Spleen (tissue), 7 donors: ENCODE results near the gene ANKRD36B.

Experiments used
- CTCF ChIP-seq, 11 experiments: fragments of 200-600 bp in 7 of 11; fragments of 450-650 bp in 4 of 11; sonication (generic) in 4 of 11; IDR thresholded peaks in 8 of 11; conservative IDR thresholded peaks in 3 of 11; 1 replicate in 7 of 11; 2 replicates in 4 of 11; pipeline versions ENCODE4 v1.4.0 to v1.8.0; 2016 to 2021; ENCODE audit warnings: antibody characterized with exemption in 11 of 11, inconsistent platforms in 4 of 11, mild to moderate bottlenecking in 1 of 11
- POLR2A ChIP-seq, 3 donors: fragments of 450-650 bp; IDR thresholded peaks; one replicate each; pipeline ENCODE4 v1.5.1; 2017; ENCODE audit warnings: antibody characterized with exemption in 3 of 3, mild to moderate bottlenecking in 1 of 3
- POLR2AphosphoS5 ChIP-seq, 3 donors: sonication (generic); formaldehyde crosslinking; IDR thresholded peaks; one replicate each; pipeline ENCODE4 v1.5.1; 2017; ENCODE audit warnings: antibody characterized with exemption in 3 of 3
- donor health status: DM: no; HTN: no; CAD: no; lungs with moderate emphysema.
- donor health status: DM: no; HTN: no; CAD: no.
- donor health status: DM: no; HTN: no; CAD: no.

GRCh38 chr2:97546711-97547110, 43.0 kb downstream of the ANKRD36B start:
- TF ChIP-seq CTCF (IDR thresholded peaks at IDR 0.05 in 8 of 11, conservative IDR thresholded peaks at IDR 0.05 in 3 of 11) (no peak), POLR2A (IDR thresholded peaks at IDR 0.05) (no peak), POLR2AphosphoS5 (IDR thresholded peaks at IDR 0.05) (no peak)
